Type B pancreatic cell (in vitro differentiated cells): ENCODE measurements around the gene NYAP2. TPM values are rescaled to one million over a fixed set of nuclear protein-coding genes. Genes with fewer than 3 reads are reported as not detected.

Experiments
- DNase-seq: peaks from one replicate; pipeline ENCODE4 v3.0.0; 2021; ENCODE audit warnings: mixed read lengths; ENCODE audit not compliant: unreplicated experiment; ENCODE audit errors: extremely low spot score
- H3K27ac Mint-ChIP-seq: 2 replicates; pipeline ENCODE4 v1.8.0; 2021; ENCODE audit warnings: mild to moderate bottlenecking, mixed read lengths
- H3K27me3 Mint-ChIP-seq: 2 replicates; pipeline ENCODE4 v1.8.0; 2021; ENCODE audit warnings: mixed read lengths
- H3K36me3 Mint-ChIP-seq: 2 replicates; pipeline ENCODE4 v1.8.0; 2021; ENCODE audit warnings: mixed read lengths
- H3K4me1 Mint-ChIP-seq: one replicate; pipeline ENCODE4 v1.8.0; 2021; ENCODE audit warnings: mixed read lengths; ENCODE audit not compliant: unreplicated experiment
- H3K4me3 Mint-ChIP-seq: 2 replicates; pipeline ENCODE4 v1.8.0; 2021; ENCODE audit warnings: mild to moderate bottlenecking, mixed read lengths
- H3K9me3 Mint-ChIP-seq: 2 replicates; pipeline ENCODE4 v1.8.0; 2021; ENCODE audit warnings: mixed read lengths
- CTCF ChIP-seq: fragments of 200-600 bp; sonication (generic); conservative IDR thresholded peaks from 2 replicates; pipeline ENCODE4 v1.5.0; 2021; ENCODE audit warnings: antibody characterized with exemption, mild to moderate bottlenecking
- total RNA-seq: library from RNA; stranded (reverse); gene quantifications from 2 replicates; pipeline ENCODE4 v1.2.1, GENCODE V29; 2021; ENCODE audit warnings: low replicate concordance

The NYAP2 gene
- total RNA-seq, 1 donor from 2014 or later = 0.46 TPM

GRCh38 chr2:225437319-225437718 lies 37.8 kb downstream of the NYAP2 start:
- Mint-ChIP-seq H3K27ac (no peak overlapping the region), H3K36me3 (no peaks in the 10 kb centered on the region), H3K9me3 (no peaks in the 10 kb centered on the region), H3K4me1 (no peaks in the 10 kb centered on the region), H3K4me3 (no peak overlapping the region), H3K27me3 (peaks cover 13% of the 10 kb centered on the region)
- no peak for DNase-seq
- no peak for TF ChIP-seq CTCF

- H3K27ac Mint-ChIP-seq = no peak overlapping the region
- no peaks in the 10 kb centered on the region for H3K4me1 Mint-ChIP-seq
- TF ChIP-seq CTCF = no peak
- peaks cover 13% of the 10 kb centered on the region for H3K27me3 Mint-ChIP-seq
- no peak for DNase-seq
- H3K9me3 Mint-ChIP-seq = no peaks in the 10 kb centered on the region
- H3K36me3 Mint-ChIP-seq = no peaks in the 10 kb centered on the region
- no peak overlapping the region for H3K4me3 Mint-ChIP-seq
Measured at GRCh38 chr2:225438248-225438647, 38.7 kb downstream of the NYAP2 start.

- Mint-ChIP-seq H3K27me3 (no peaks in the 10 kb centered on the region), H3K4me1 (no peaks in the 10 kb centered on the region), H3K9me3 (no peaks in the 10 kb centered on the region), H3K36me3 (no peaks in the 10 kb centered on the region), H3K27ac (no peak overlapping the region), H3K4me3 (no peak overlapping the region)
- DNase-seq = no peak
- TF ChIP-seq CTCF = no peak
Measured at GRCh38 chr2:225452677-225453076, 53.2 kb downstream of the NYAP2 start.

- Mint-ChIP-seq H3K36me3 (no peaks in the 10 kb centered on the region), H3K27me3 (no peaks in the 10 kb centered on the region)
Measured at GRCh38 chr2:225454412-225454811, 54.9 kb downstream of the NYAP2 start.

GRCh38 chr2:225456619-225457260 lies 57.2 kb downstream of the NYAP2 start:
- H3K27me3 Mint-ChIP-seq = no peaks in the 10 kb centered on the region
- no peaks in the 10 kb centered on the region for H3K9me3 Mint-ChIP-seq
- H3K36me3 Mint-ChIP-seq = no peaks in the 10 kb centered on the region
- no peaks in the 10 kb centered on the region for H3K4me1 Mint-ChIP-seq
- no peak overlapping the region for H3K27ac Mint-ChIP-seq
- DNase-seq = no peak
- no peak for TF ChIP-seq CTCF
- no peak overlapping the region for H3K4me3 Mint-ChIP-seq

More at GRCh38 chr2:225454412-225454811, 54.9 kb downstream of the NYAP2 start:
- Mint-ChIP-seq H3K4me3 (no peak overlapping the region), H3K4me1 (no peaks in the 10 kb centered on the region), H3K27ac (no peak overlapping the region), H3K9me3 (no peaks in the 10 kb centered on the region)
- no peak for TF ChIP-seq CTCF
- DNase-seq = no peak
